8988T (cell line): Measurements from ENCODE around the gene ZFP69.
A peak's percentile ranks its signal among the peaks of the same experiment; 100 is the strongest.
"Not testable (repeated sequence)": the region's sequence is repeated elsewhere in the genome, so short reads cannot be mapped to it uniquely, and the experiment has no call there.

ENCODE experiments used
- DNase-seq: peaks from one replicate; pipeline ENCODE4 v3.0.0; 2011

The ZFP69 gene

GRCh38 chr1:40476924-40477677, at the start of gene ZFP69:
ZFP69 (plus strand) TSS chr1:40477290; CDS start chr1:40479362, 2,072 bp downstream.
- peak; percentile 48 for DNase-seq

- no peak for DNase-seq
Measured at GRCh38 chr1:40431385-40431784, 45.7 kb upstream of the ZFP69 start.

- no peak for DNase-seq
Measured at GRCh38 chr1:40432644-40433390, 44.3 kb upstream of the ZFP69 start.

- no peak for DNase-seq
Measured at GRCh38 chr1:40435471-40435870, 41.6 kb upstream of the ZFP69 start.

- DNase-seq: no peak
Measured at GRCh38 chr1:40435876-40436275, 41.2 kb upstream of the ZFP69 start.

- peak; percentile 32 for DNase-seq
Measured at GRCh38 chr1:40438391-40439015, 38.6 kb upstream of the ZFP69 start.

- no peak for DNase-seq
Measured at GRCh38 chr1:40439247-40439646, 37.8 kb upstream of the ZFP69 start.

- peak; percentile 85 for DNase-seq
Measured at GRCh38 chr1:40449684-40450494, 27.2 kb upstream of the ZFP69 start, which contains the start of gene ZFP69B. ZFP69B (plus strand) TSS chr1:40450476; CDS start chr1:40450962, 486 bp downstream.

- no peak for DNase-seq
Measured at GRCh38 chr1:40450495-40451237, 26.4 kb upstream of the ZFP69 start.

- DNase-seq: no peak
Measured at GRCh38 chr1:40451238-40451585, 25.9 kb upstream of the ZFP69 start.

GRCh38 chr1:40454873-40455272, 22.2 kb upstream of the ZFP69 start:
- no peak for DNase-seq

GRCh38 chr1:40462956-40463590, 14.0 kb upstream of the ZFP69 start:
- DNase-seq: no peak

- DNase-seq: no peak
Measured at GRCh38 chr1:40469327-40469726, 7.8 kb upstream of the ZFP69 start.

GRCh38 chr1:40475268-40475667, 1.8 kb upstream of the ZFP69 start:
- DNase-seq: no peak

- no peak for DNase-seq
Measured at GRCh38 chr1:40477678-40478053, 576 bp downstream of the ZFP69 start.

GRCh38 chr1:40478276-40478675, 1.2 kb downstream of the ZFP69 start:
- no peak for DNase-seq

GRCh38 chr1:40479156-40479555, 2.1 kb downstream of the ZFP69 start:
- no peak for DNase-seq

- no peak for DNase-seq
Measured at GRCh38 chr1:40495315-40495903, 18.3 kb downstream of the ZFP69 start.

GRCh38 chr1:40502651-40503050, 25.6 kb downstream of the ZFP69 start:
- not testable (repeated sequence) for DNase-seq

- DNase-seq: no peak
Measured at GRCh38 chr1:40507973-40508372, 30.9 kb downstream of the ZFP69 start.
